HEK293T (cell line): ENCODE measurements around the gene C1orf167.

ENCODE experiments used
- ARNT ChIP-seq: fragments of 450-650 bp; IDR thresholded peaks from 2 replicates; pipeline ENCODE4 v1.6.1; 2017; ENCODE audit warnings: mild to moderate bottlenecking
- ELF4 ChIP-seq: fragments of 450-650 bp; IDR thresholded peaks from 2 replicates; pipeline ENCODE4 v1.6.1; 2017; ENCODE audit warnings: antibody characterized with exemption
- FOXA1 ChIP-seq: fragments of 450-650 bp; IDR thresholded peaks from 2 replicates; pipeline ENCODE4 v1.6.1; 2016; ENCODE audit warnings: mild to moderate bottlenecking
- FOXK2 ChIP-seq: fragments of 450-650 bp; IDR thresholded peaks from 2 replicates; pipeline ENCODE4 v1.6.1; 2016; ENCODE audit warnings: mild to moderate bottlenecking
- FOXM1 ChIP-seq: fragments of 450-650 bp; IDR thresholded peaks from 2 replicates; pipeline ENCODE4 v1.6.1; 2017; ENCODE audit warnings: mild to moderate bottlenecking, borderline replicate concordance
- SP1 ChIP-seq: fragments of 450-650 bp; IDR thresholded peaks from 2 replicates; pipeline ENCODE4 v1.6.1; 2017
- SUZ12 ChIP-seq: fragments of 450-650 bp; IDR thresholded peaks from 2 replicates; pipeline ENCODE4 v1.6.1; 2016; ENCODE audit warnings: mild to moderate bottlenecking
- TARDBP ChIP-seq: fragments of 450-650 bp; IDR thresholded peaks from 2 replicates; pipeline ENCODE4 v1.6.1; 2016
- TF ChIP-seq, protein P1 (sequence below): fragments of 450-650 bp; IDR thresholded peaks from 2 replicates; pipeline ENCODE4 v1.6.1; 2016

DNA sequence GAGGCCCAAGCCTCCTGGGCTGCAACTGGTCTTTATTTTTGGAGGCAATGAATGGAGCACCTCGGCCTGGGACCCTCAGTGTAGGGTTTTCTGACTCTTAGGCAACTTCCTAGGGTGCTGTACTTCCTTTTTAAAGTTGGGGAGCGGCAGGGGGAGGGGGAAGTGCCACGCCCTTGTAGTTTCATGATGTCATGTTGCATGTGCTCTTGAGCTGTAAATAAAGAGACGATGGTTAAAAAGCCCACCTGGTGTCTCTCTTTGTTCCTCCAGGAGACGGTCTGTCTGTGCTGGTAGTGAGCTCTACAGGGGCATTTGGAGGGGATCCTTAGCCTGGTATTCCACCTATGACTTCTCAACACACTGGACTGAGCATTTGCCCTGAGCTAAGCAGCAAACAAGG is 36.4 kb upstream of the C1orf167 start:
- no peak for TF ChIP-seq TARDBP
- TF ChIP-seq FOXM1 = no peak
- TF ChIP-seq FOXK2 = no peak
- TF ChIP-seq ELF4 = no peak
- no peak for TF ChIP-seq SP1
- TF ChIP-seq, protein P1, sequence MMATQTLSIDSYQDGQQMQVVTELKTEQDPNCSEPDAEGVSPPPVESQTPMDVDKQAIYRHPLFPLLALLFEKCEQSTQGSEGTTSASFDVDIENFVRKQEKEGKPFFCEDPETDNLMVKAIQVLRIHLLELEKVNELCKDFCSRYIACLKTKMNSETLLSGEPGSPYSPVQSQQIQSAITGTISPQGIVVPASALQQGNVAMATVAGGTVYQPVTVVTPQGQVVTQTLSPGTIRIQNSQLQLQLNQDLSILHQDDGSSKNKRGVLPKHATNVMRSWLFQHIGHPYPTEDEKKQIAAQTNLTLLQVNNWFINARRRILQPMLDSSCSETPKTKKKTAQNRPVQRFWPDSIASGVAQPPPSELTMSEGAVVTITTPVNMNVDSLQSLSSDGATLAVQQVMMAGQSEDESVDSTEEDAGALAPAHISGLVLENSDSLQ = no peak
- TF ChIP-seq SUZ12 = no peak
- no peak for TF ChIP-seq FOXA1
- TF ChIP-seq ARNT = no peak
